Mesodermal cell (in vitro differentiated cells): ENCODE results near the gene SLC17A2.
"Not testable (repeated sequence)": the region's sequence is repeated elsewhere in the genome, so short reads cannot be mapped to it uniquely, and the experiment has no call there.

Source experiments
- H3K27ac ChIP-seq: 2 replicates; pipeline ENCODE4 v1.7.0; 2013; ENCODE audit warnings: mild to moderate bottlenecking, low read depth, low read length, moderate library complexity; ENCODE audit not compliant: severe bottlenecking
- H3K36me3 ChIP-seq: 2 replicates; pipeline ENCODE4 v1.7.1; 2013; ENCODE audit warnings: mild to moderate bottlenecking, low read length, moderate library complexity; ENCODE audit not compliant: control insufficient read depth, insufficient read depth
- H3K4me1 ChIP-seq: one replicate; pipeline ENCODE4 v1.7.1; 2013; ENCODE audit warnings: mild to moderate bottlenecking, low read length; ENCODE audit not compliant: insufficient read depth, control insufficient read depth, poor library complexity, severe bottlenecking
- H3K4me3 ChIP-seq: 2 replicates; pipeline ENCODE4 v1.7.0; 2013; ENCODE audit warnings: low read length, control low read depth, mild to moderate bottlenecking; ENCODE audit not compliant: insufficient read depth, poor library complexity, severe bottlenecking; ENCODE audit errors: extremely low read depth
- H3K9me3 ChIP-seq: 2 replicates; pipeline ENCODE4 v1.7.1; 2013; ENCODE audit warnings: mild to moderate bottlenecking, low read length, moderate library complexity; ENCODE audit not compliant: control insufficient read depth
- WGBS, 2 experiments: methylation state at CpG; one replicate each; pipeline ENCODE4 v1.1.5; 2013; ENCODE audit warnings: missing lambda C conversion rate in 2 of 2; ENCODE audit not compliant: insufficient coverage in 2 of 2; 5-methylcytosine and 5-hydroxymethylcytosine counted together

Gene SLC17A2

DNA sequence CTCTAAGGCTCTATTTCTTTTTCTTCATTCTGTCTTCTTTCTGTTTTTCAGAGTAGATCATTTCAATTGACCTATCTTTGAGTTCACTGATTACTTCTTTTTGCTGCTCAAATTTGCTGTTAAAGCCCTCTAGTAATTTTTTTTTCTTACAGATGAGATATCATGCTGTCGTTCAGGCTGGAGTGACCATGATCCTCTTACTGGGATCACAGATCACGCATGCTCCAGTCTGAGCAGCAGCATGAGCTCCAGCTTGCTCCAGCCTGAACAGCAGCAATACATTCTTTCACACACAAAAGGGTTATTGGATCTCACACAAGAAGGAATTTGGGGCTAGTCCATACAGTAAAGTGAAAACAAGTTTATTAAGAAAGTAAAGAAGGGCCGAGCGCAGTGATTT, 19.8 kb upstream of the SLC17A2 start:
- Histone ChIP-seq H3K36me3 (no peaks in the 10 kb centered on the region), H3K4me1 (no peaks in the 10 kb centered on the region), H3K27ac (no peak overlapping the region), H3K9me3 (peaks cover 8% of the 10 kb centered on the region), H3K4me3 (no peak overlapping the region)
- WGBS, 2 experiments: 73 to 95% methylated on average over 3 to 4 of the region's 4 CpGs

- Histone ChIP-seq H3K36me3 (no peaks in the 10 kb centered on the region), H3K27ac (no peak overlapping the region), H3K4me3 (no peak overlapping the region), H3K4me1 (no peaks in the 10 kb centered on the region), H3K9me3 (peaks cover 10% of the 10 kb centered on the region)
- 80% methylated on average over 1 of the region's 1 CpG; no CpG with 5 or more reads in 1 of the 2 experiments for WGBS, 2 experiments
These were observed 19.2 kb upstream of the SLC17A2 start for GRCh38 chr6:25949695-25950094.

DNA sequence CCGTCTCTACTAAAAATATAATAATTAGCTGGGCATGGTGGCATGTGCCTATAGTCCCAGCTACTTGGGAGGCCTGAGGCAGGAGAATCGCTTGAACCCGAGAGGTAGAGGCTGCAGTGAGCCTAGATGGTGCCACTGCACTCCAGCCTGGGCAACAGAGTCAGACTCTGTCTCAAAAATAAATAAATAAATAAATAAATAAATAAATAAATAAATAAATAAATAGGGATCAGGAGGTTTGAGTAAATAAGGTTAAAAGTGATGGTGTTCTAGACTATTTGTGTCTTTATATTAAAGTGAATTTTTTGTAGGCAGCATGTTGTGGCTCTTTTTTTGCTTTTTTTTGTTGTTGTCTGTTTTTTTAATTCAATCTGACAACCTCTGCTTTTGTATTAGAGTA, 17.0 kb upstream of the SLC17A2 start:
- H3K4me1 ChIP-seq, H3K27ac ChIP-seq, H3K36me3 ChIP-seq, H3K4me3 ChIP-seq, H3K9me3 ChIP-seq: not testable (repeated sequence)
- WGBS, 2 experiments: 80% methylated on average over 2 of the region's 3 CpGs; no CpG with 5 or more reads in 1 of the 2 experiments

DNA sequence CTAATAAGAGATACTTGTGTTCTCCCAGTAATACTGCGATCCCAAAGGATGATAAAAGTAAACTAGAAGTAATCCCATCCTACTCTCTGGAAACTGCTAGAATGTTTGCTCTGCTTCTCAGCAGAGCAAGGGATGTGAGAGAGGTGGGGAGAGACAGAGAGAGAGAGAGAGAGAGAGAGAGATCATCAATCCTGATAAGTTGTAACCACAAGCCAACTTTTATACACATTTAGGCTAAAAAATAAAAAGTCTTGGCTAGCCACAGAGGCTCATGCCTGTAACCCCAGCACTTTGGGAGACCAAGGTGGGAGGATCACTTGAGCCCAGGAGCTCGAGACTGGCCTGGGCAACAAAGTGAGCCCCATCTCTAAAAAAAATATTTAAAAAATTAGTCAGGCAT, 16.1 kb upstream of the SLC17A2 start:
- 80 to 100% methylated on average over 1 of the region's 2 CpGs for WGBS, 2 experiments
- Histone ChIP-seq H3K4me1 (no peaks in the 10 kb centered on the region), H3K9me3 (peaks cover 10% of the 10 kb centered on the region), H3K27ac (no peak overlapping the region), H3K4me3 (no peak overlapping the region), H3K36me3 (no peaks in the 10 kb centered on the region)

- 80 to 100% methylated on average over 1 of the region's 3 CpGs for WGBS, 2 experiments
- H3K4me3 ChIP-seq, H3K9me3 ChIP-seq: not testable (repeated sequence)
These were observed 15.2 kb upstream of the SLC17A2 start for GRCh38 chr6:25945738-25946137.

GRCh38 chr6:25944688-25945574, 14.4 kb upstream of the SLC17A2 start:
- Histone ChIP-seq H3K36me3 (no peaks in the 10 kb centered on the region), H3K9me3 (peaks cover 10% of the 10 kb centered on the region), H3K4me3 (no peak overlapping the region), H3K27ac (no peak overlapping the region), H3K4me1 (no peaks in the 10 kb centered on the region)
- 83 to 97% methylated on average over 1 to 4 of the region's 8 CpGs for WGBS, 2 experiments

More at GRCh38 chr6:25945738-25946137, 15.2 kb upstream of the SLC17A2 start:
- H3K36me3 ChIP-seq, H3K27ac ChIP-seq, H3K4me1 ChIP-seq: not testable (repeated sequence)

DNA sequence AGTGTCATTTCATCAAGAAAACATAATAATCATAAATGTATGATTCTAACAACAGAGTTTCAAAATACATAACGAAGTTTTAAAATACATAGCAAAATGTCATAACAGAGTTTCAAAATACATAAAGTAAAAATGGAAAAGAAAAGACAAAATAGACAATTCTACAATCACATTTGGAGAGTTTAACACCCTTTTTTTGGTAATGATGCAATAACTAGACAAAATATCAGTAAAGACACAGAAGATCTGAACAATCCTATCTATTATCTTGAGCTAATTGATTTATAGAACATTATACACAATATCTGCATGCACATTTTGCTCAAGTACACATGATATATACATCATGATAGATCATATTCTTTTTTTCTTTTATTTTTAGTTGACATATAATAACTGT, 13.4 kb upstream of the SLC17A2 start:
- Histone ChIP-seq H3K36me3 (no peaks in the 10 kb centered on the region), H3K4me1 (no peaks in the 10 kb centered on the region), H3K4me3 (no peak overlapping the region), H3K27ac (no peak overlapping the region), H3K9me3 (peaks cover 10% of the 10 kb centered on the region)
- no CpG with 5 or more reads among the region's 1 CpG for WGBS, 2 experiments

DNA sequence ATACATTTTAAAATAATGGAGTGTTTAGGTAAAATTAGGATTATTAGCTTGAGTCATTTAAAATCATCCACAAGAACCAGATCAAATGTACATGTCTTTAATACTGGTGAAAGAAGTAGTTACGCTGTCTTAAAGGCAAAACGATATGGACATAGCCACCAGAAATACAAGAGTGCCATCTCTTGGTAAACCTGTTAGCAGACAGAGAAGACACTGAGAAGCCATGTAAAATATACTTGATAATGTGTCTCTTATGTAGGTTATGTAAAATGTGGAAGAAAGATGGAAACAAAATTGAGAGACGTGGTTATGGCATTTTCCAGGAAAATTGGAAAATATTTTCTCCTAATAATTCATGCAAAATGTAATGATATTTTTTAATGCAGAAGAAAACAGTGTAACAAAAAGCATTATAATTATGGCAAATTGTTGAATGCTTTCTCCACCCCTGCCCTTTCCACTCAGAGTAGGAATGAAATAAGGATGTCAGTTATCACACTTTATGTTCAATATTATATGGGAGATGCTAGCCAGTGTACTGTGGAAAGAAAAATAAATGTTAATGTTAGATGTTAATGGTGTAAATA, 12.2 kb upstream of the SLC17A2 start:
- H3K4me3 ChIP-seq: no peak overlapping the region
- H3K4me1 ChIP-seq: no peaks in the 10 kb centered on the region
- H3K27ac ChIP-seq: no peak overlapping the region
- H3K36me3 ChIP-seq: no peaks in the 10 kb centered on the region
- 75% methylated on average over 2 of the region's 3 CpGs; no CpG with 5 or more reads in 1 of the 2 experiments for WGBS, 2 experiments
- H3K9me3 ChIP-seq: peaks cover 10% of the 10 kb centered on the region

GRCh38 chr6:25939593-25939992, 9.1 kb upstream of the SLC17A2 start:
- Histone ChIP-seq H3K4me3 (no peak overlapping the region), H3K36me3 (no peaks in the 10 kb centered on the region), H3K4me1 (no peaks in the 10 kb centered on the region), H3K27ac (no peak overlapping the region), H3K9me3 (no peaks in the 10 kb centered on the region)
- 57 to 77% methylated on average over 1 of the region's 2 CpGs for WGBS, 2 experiments

DNA sequence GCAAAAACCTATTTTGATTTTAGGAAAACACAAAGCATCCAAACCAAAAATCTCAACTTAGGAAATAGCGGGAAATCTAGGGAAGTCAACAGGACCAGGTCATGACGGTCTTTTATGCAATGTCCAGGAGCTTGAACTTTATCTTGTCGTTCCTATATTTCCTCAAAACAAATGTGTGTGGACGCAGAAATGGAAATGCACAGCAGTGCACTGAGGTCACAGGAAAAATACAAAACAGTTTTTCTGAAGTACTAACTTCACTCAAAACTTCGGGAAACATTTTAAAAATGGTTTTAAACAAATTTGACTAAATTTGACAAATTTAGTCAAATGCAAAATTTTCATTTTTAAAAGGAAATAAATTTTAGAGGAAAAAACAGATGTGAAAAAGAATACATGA, 5.5 kb upstream of the SLC17A2 start:
- H3K4me1 ChIP-seq: no peaks in the 10 kb centered on the region
- H3K4me3 ChIP-seq: no peak overlapping the region
- H3K27ac ChIP-seq: no peak overlapping the region
- 71 to 89% methylated on average over 1 to 3 of the region's 5 CpGs for WGBS, 2 experiments
- H3K36me3 ChIP-seq: no peaks in the 10 kb centered on the region
- H3K9me3 ChIP-seq: no peaks in the 10 kb centered on the region
